HuH-7.5 (cell line): ENCODE data around the gene MAST1.
"Not testable (repeated sequence)": the region's sequence is repeated elsewhere in the genome, so short reads cannot be mapped to it uniquely, and the experiment has no call there.

Source experiments
- DNase-seq: peaks from one replicate; pipeline ENCODE4 v3.0.0; 2011; ENCODE audit warnings: low spot score

Gene MAST1

DNA sequence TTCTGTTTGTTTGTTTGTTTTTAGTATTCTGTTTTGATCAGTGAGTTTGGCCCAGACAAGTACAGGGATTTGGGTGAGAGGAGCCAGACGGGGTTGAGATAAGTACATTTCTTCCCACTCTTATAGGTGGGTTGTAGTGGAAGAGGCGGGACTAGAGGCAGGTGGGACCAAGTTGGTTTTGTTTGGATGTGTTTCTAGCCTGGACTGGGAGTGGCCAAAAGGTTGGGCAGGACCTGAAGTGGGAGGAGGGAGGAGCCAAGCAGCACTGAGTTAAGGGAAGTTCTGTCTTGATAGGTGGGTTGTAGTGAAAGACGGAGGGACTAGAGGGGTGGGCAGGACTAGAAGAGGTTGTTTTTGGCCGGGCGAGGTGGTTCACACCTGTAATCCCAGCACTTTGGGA, 33.9 kb downstream of the MAST1 start:
- no peak for DNase-seq

GRCh38 chr19:12872941-12873890, 34.9 kb downstream of the MAST1 start:
- no peak for DNase-seq

DNA sequence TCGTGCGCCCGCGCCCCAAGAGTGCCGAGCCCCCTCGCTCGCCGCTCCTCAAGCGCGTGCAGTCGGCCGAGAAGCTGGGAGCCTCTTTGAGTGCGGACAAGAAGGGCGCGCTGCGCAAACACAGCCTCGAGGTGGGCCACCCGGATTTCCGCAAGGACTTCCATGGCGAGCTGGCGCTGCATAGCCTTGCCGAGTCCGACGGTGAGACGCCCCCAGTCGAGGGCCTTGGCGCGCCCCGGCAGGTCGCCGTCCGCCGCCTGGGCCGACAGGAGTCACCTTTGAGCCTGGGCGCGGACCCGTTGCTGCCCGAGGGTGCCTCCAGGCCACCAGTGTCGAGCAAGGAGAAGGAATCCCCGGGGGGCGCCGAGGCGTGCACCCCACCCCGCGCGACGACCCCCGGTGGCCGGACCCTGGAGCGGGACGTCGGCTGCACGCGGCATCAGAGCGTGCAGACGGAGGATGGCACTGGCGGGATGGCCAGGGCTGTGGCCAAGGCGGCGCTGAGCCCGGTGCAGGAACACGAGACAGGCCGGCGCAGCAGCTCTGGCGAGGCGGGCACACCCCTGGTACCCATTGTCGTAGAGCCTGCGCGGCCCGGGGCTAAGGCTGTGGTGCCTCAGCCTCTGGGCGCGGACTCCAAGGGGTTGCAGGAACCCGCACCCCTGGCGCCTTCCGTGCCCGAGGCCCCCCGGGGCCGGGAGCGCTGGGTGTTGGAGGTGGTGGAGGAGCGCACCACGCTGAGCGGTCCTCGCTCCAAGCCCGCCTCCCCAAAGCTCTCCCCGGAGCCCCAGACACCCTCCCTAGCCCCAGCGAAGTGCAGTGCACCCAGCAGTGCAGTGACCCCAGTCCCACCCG, 35.8 kb downstream of the MAST1 start:
- DNase-seq, result no peak

- no peak for DNase-seq
Measured at GRCh38 chr19:12875086-12875485, 36.8 kb downstream of the MAST1 start.

- DNase-seq, result no peak
Measured at GRCh38 chr19:12880551-12881171, 42.3 kb downstream of the MAST1 start.

- peak; percentile 99 for DNase-seq
Measured at GRCh38 chr19:12881172-12881808, 43.0 kb downstream of the MAST1 start, which contains the start of gene DNASE2. DNASE2 (minus strand) TSS chr19:12881449; CDS start chr19:12881375, 74 bp downstream.

DNA sequence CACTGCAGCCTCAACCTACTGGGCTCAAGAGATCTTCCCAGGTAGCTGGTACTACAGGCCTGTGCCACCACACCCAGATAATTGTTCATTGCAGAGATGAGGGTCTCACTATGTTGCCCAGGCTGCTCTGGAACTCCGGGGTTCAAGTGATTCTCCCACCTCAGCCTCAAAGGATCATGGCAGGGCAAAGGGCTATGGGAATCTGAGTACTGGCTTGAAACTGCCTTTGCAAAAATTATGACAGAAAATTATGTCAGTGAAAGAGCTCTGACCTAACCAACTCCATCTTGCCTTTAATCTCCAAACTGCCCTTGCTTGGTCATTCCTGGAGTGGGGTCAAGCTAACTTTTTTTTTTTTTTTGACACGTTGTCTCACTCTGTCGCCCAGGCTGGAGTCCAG, 44.3 kb downstream of the MAST1 start:
- DNase-seq, result no peak

- no peak for DNase-seq
Measured at GRCh38 chr19:12884202-12884601, 45.9 kb downstream of the MAST1 start.

DNA sequence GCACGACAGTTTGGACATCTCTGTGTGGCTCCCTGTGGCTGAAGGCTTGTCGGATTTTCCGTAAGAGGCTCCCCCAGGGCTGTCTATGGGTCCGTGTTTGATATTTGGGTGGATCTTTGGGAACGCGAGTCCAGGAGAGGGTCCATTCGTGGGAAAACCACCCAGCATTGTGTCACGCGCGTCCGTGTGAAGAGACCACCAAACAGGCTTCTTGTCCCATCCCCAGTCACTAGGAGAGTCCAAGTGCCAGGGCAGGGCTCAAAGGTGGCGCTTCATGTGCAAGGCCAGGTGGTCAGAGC, 46.3 kb downstream of the MAST1 start:
- no peak for DNase-seq

DNA sequence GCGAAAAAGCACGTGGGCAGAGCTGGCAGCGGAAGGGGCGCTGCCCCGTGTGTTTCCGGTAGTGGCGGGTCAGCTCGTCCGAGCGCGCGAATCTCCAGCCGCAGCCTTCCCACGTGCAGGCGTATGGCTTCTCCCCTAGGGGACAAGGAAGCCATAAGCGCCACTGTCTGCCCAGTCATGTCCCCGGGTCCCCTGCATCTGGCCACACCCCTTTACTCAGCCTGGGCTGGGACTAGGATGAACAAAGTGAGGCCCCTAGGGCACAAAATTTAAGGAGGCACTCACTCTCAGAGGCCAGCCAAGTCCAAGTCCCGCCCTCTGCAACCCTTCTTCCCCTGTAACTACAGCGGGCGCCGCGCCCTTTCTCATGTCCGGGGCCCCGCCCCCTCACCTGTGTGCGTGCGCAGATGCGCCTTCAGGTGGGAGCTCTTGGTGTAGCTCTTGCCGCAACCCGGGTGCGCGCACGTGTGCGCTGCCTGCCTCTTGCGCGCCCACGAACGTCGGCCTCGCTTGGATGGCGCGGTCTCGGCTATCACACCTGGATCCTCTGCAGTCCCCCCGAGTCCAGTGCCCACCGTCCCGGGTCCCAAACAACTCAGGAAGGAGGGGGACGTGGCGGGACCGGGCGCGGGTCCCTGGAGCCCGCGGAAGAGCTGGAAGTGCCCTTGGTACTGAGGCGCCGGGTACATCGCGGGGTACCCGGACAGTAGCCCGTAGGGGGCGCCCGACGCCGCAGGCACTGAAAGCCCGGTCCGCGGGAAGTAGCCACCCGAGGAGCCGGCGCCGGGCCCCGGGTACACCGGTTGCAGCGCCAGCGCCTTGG, 46.8 kb downstream of the MAST1 start:
- no peak for DNase-seq

DNA sequence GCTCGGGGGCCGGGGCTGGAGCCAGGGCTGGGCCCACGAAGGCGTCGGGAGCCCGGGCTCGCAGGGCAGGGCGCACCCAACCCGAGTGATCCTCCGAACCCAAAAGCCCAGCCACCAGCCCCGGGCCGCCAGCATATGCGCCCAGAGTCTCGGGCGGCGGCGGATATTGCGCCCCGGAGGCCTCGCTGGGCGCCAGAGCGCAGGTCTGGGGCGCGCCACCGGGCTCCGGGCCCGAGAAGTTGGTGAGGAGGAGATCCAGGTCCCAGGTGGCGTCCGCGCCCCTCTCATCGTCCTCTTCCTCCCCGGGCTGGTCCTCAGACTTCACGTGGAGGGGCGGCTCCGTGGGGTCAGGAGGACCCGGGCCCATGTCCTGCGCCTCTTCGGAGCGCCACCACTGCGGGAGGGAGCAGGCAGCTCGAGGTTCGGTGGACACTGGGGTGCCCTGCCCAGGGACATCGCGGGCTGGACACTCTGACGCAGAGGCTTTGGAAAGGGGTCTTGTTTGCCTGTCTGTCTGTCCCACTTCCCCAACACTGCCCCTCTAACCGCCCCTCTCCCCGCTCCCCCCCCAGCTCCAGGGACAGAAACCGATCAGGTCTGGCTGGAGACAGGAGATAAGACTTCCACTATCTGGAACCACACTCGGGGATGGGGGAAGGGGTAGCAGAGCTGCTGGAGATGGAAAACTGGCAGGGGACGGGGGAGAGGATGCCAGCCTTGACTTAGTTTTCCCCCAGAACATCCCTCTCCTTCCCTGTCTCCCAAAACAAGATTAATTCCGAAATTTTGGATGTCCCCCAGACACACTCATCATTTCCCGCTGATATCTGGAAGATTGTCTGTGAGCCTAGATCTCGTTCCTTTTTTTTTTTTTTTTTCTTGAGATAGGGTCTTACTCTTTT, 47.7 kb downstream of the MAST1 start:
- no peak for DNase-seq

DNA sequence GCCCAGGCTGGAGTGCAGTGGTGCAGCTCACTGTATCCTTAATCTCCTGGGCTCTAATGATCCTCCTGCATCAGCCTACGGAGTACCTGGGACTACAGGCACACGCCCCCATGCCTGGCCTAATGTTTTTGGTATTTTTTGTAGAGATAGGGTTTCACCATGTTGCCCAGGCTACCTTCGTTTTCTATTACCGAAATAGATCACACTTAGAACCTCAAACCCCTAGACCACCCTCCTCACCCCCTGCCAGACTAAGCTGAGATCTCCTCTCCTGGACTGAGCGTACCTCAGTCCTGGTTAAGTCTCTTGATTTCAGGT, 48.3 kb downstream of the MAST1 start:
- DNase-seq, result no peak

- no peak for DNase-seq
Measured at GRCh38 chr19:12886969-12887747, 48.8 kb downstream of the MAST1 start, which contains the start of gene KLF1. KLF1 (minus strand) TSS chr19:12887201; CDS start chr19:12887140, 61 bp downstream.

- DNase-seq, result no peak
Measured at GRCh38 chr19:12888006-12888603, 49.8 kb downstream of the MAST1 start.

- DNase-seq, result not testable (repeated sequence)
Measured at GRCh38 chr19:12890299-12890786, 52.0 kb downstream of the MAST1 start.

DNA sequence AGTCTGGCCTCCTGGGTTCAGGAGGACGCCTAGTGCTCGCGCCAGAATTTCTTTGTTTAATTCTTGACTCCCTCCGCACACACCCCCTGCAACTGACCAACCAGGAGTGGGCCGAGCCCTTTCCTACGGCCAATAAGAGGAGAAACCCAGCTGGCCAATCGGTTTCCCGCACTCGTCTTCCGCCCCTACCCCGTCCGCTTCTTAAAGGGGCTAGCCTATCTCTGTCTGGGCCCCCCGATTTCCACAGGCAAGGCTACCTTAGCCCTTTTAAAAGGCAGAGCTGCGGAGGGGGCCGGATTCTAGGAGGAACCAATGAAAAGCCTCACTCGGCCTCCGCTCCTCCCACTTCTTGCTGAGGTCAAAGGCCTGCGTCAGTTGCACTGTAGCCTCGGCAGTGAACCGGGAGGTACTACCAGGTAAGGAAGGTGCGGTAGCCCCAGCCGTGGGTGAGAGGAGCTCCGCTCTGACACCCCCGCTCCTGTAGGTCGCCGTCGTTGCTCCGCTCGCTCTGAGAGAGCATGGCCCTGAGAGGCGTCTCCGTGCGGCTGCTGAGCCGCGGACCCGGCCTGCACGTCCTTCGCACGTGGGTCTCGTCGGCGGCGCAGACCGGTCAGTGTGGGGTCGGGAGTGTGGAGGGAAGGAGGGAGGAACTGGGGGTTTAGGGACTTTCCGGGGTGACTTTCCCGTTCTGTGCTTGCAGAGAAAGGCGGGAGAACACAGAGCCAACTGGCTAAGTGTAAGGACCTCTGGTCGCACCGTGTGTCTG, 52.7 kb downstream of the MAST1 start, which contains the start of gene GCDH:
Gene GCDH, plus strand, starts transcription at position 374 of the 766 bp plus-strand sequence. Its CDS starts 145 bp downstream, at position 519.
- DNase-seq, result peak; percentile 100

DNA sequence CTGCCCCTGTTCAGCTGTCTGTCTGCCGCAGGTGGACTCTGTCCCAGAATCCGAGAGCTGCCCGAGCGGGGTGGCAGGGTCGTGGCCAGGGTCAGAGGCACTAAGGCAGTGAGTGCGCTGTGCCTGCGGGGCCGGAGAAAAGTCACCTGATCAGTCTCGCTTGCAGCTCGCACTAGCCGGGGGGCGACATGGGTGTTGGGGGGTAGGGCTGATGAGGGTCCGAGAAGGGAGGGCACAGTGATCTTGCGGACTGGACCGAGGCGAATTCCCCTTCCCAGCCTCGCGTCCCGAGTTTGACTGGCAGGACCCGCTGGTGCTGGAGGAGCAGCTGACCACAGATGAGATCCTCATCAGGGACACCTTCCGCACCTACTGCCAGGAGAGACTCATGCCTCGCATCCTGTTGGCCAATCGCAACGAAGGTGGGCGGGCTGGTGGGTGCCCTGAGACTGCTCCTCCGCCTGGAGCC, 53.3 kb downstream of the MAST1 start:
- DNase-seq, result no peak

DNA sequence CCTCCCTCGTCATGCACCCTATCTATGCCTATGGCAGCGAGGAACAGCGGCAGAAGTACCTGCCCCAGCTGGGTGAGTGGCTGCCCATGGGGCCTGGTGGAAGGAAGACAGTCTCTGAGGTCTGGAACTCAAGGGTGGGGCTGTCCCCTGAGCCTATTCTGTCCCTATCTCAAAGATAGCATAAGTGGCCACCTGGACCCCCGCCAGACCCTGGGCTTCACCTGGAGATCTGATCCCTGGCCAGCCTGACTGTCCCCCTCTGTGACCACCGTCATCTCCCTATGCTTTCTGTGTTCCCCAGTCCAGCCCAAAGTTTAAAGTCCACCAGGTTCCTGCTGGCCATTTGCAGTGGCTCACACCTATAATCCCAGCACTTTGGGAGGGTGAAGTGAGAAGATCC, 55.3 kb downstream of the MAST1 start:
- no peak for DNase-seq
